HL-60 (cell line): ENCODE data around the gene NOTCH2.

Source experiments
- GABPA ChIP-seq: IDR thresholded peaks from 2 replicates; pipeline ENCODE4 v1.6.1; 2012; ENCODE audit warnings: low read depth
- POLR2AphosphoS5 ChIP-seq: IDR thresholded peaks from 2 replicates; pipeline ENCODE4 v1.6.1; 2012; ENCODE audit warnings: low read depth
- SPI1 ChIP-seq: IDR thresholded peaks from 2 replicates; pipeline ENCODE4 v1.6.1; 2012; ENCODE audit warnings: low read depth, mild to moderate bottlenecking, borderline replicate concordance
- TF ChIP-seq, protein P1 (sequence below): IDR thresholded peaks from one replicate; pipeline ENCODE4 v1.5.1; 2011; ENCODE audit warnings: low read length, control low read depth, inconsistent platforms; ENCODE audit not compliant: insufficient read depth
- TF ChIP-seq, protein P2 (sequence below): IDR thresholded peaks from 2 replicates; pipeline ENCODE4 v1.6.1; 2012; ENCODE audit warnings: low read depth; ENCODE audit not compliant: insufficient replicate concordance

DNA sequence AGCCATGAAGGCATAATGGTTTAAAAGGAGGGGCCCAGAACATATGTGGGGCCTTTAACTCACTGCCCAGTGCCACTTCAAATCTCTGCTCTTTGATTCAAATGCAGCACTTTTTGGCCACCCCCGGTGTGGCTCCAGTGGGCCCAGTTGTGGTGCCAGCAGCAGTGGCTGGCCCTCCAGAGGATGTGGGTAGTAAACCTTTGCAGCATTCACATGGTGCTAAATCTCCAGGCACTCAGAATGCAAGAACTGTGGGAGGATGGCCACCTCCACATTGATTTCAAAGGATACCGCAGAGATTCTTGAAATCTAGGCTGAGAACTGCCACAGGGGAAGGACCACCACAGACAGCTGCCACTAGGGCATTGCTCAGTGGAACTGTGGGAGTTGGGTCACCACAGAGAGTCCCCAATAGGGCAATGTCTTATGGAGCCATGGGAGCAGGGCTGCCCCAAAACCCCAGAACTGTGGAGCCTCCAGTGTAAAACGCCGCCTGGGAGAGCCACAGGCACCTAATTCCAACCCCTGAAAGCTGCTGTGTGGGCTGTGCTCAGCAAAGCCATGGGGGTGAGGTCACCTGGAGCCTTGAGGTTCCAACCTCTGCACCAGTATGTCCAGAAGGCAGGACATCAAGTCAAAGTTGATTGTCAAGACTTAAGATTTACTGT is 166.6 kb downstream of the NOTCH2 start:
- TF ChIP-seq, protein P1, sequence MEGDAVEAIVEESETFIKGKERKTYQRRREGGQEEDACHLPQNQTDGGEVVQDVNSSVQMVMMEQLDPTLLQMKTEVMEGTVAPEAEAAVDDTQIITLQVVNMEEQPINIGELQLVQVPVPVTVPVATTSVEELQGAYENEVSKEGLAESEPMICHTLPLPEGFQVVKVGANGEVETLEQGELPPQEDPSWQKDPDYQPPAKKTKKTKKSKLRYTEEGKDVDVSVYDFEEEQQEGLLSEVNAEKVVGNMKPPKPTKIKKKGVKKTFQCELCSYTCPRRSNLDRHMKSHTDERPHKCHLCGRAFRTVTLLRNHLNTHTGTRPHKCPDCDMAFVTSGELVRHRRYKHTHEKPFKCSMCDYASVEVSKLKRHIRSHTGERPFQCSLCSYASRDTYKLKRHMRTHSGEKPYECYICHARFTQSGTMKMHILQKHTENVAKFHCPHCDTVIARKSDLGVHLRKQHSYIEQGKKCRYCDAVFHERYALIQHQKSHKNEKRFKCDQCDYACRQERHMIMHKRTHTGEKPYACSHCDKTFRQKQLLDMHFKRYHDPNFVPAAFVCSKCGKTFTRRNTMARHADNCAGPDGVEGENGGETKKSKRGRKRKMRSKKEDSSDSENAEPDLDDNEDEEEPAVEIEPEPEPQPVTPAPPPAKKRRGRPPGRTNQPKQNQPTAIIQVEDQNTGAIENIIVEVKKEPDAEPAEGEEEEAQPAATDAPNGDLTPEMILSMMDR: no peak
- TF ChIP-seq GABPA (no peak), POLR2AphosphoS5 (no peak), SPI1 (no peak)
- TF ChIP-seq, protein P2, sequence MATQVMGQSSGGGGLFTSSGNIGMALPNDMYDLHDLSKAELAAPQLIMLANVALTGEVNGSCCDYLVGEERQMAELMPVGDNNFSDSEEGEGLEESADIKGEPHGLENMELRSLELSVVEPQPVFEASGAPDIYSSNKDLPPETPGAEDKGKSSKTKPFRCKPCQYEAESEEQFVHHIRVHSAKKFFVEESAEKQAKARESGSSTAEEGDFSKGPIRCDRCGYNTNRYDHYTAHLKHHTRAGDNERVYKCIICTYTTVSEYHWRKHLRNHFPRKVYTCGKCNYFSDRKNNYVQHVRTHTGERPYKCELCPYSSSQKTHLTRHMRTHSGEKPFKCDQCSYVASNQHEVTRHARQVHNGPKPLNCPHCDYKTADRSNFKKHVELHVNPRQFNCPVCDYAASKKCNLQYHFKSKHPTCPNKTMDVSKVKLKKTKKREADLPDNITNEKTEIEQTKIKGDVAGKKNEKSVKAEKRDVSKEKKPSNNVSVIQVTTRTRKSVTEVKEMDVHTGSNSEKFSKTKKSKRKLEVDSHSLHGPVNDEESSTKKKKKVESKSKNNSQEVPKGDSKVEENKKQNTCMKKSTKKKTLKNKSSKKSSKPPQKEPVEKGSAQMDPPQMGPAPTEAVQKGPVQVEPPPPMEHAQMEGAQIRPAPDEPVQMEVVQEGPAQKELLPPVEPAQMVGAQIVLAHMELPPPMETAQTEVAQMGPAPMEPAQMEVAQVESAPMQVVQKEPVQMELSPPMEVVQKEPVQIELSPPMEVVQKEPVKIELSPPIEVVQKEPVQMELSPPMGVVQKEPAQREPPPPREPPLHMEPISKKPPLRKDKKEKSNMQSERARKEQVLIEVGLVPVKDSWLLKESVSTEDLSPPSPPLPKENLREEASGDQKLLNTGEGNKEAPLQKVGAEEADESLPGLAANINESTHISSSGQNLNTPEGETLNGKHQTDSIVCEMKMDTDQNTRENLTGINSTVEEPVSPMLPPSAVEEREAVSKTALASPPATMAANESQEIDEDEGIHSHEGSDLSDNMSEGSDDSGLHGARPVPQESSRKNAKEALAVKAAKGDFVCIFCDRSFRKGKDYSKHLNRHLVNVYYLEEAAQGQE: no peak
